CD4-positive, alpha-beta memory T cell (primary cell): Measurements from ENCODE around the gene ANKRD60. TPM values are rescaled to one million over a fixed set of nuclear protein-coding genes. Genes with fewer than 3 reads are reported as not detected.

Source experiments
- CTCF ChIA-PET: fragments of 350-600 bp; sonication (Branson Sonifier 250); formaldehyde crosslinking; loops from one replicate; lab custom pipeline; 2021; ENCODE audit warnings: inconsistent platforms; ENCODE audit not compliant: partially characterized antibody; lab: Charles Lee
- POLR2A ChIA-PET: fragments of 350-600 bp; sonication (Branson Sonifier 250); formaldehyde crosslinking; loops from one replicate; lab custom pipeline; 2021; ENCODE audit not compliant: partially characterized antibody; lab: Charles Lee
- DNase-seq, 5 donors: peaks; one replicate each; pipeline versions ENCODE4 v3.0.0 to v3.0.0-alpha.2; 2020 to 2022; ENCODE audit warnings: mixed read lengths in 1 of 5
- H3K27ac ChIP-seq: one replicate; pipeline ENCODE4 v1.7.0; 2013; ENCODE audit warnings: low read depth, low read length
- H3K27me3 ChIP-seq: 2 replicates; pipeline ENCODE4 v1.7.0; 2013; ENCODE audit warnings: mild to moderate bottlenecking, low read length, moderate library complexity; ENCODE audit not compliant: insufficient read depth
- H3K36me3 ChIP-seq: 2 replicates; pipeline ENCODE4 v1.7.0; 2013; ENCODE audit warnings: mild to moderate bottlenecking, low read length, moderate library complexity; ENCODE audit not compliant: insufficient read depth
- H3K4me1 ChIP-seq: 2 replicates; pipeline ENCODE4 v1.7.0; 2013; ENCODE audit warnings: mild to moderate bottlenecking, low read length, moderate library complexity; ENCODE audit not compliant: insufficient read depth
- H3K4me3 ChIP-seq, 2 donors: one replicate each; pipeline ENCODE4 v1.7.0; 2013; ENCODE audit warnings: low read length in 2 of 2, mild to moderate bottlenecking in 1 of 2
- H3K9me3 ChIP-seq, 2 donors: one replicate each; pipeline ENCODE4 v1.7.0; 2013; ENCODE audit warnings: low read length in 2 of 2, control low read depth in 1 of 2; ENCODE audit not compliant: control insufficient read depth in 1 of 2
- H3K27ac Mint-ChIP-seq, 7 donors: one replicate each; pipeline ENCODE4 v1.8.0; 2020 to 2021; ENCODE audit warnings: mixed read lengths in 7 of 7, mild to moderate bottlenecking in 6 of 7, inconsistent platforms in 3 of 7, moderate library complexity in 3 of 7
- H3K27me3 Mint-ChIP-seq, 2 donors: one replicate each; pipeline ENCODE4 v1.8.0; 2020 to 2021; ENCODE audit warnings: mixed read lengths in 2 of 2
- H3K36me3 Mint-ChIP-seq, 2 donors: one replicate each; pipeline ENCODE4 v1.8.0; 2020 to 2021; ENCODE audit warnings: mixed read lengths in 2 of 2, inconsistent platforms in 1 of 2, mild to moderate bottlenecking in 1 of 2
- H3K4me1 Mint-ChIP-seq, 4 donors: one replicate each; pipeline ENCODE4 v1.8.0; 2020 to 2021; ENCODE audit warnings: mixed read lengths in 4 of 4, mild to moderate bottlenecking in 1 of 4
- H3K4me3 Mint-ChIP-seq, 8 donors: one replicate each; pipeline ENCODE4 v1.8.0; 2020 to 2021; ENCODE audit warnings: mixed read lengths in 8 of 8, mild to moderate bottlenecking in 7 of 8, moderate library complexity in 6 of 8, inconsistent platforms in 3 of 8
- H3K9me3 Mint-ChIP-seq, 8 donors: one replicate each; pipeline ENCODE4 v1.8.0; 2020 to 2021; ENCODE audit warnings: mixed read lengths in 8 of 8, mild to moderate bottlenecking in 5 of 8, inconsistent platforms in 3 of 8, moderate library complexity in 1 of 8
- intact Hi-C: fragments of 100-400 bp; cut with micrococcal nuclease; formaldehyde crosslinking; loops from one replicate; pipeline ENCODE4 v1.15.1; 2023
- polyA plus RNA-seq, 2 donors: library from polyadenylated mRNA; unstranded; fragments of 300-500 nt; fragmentation: Illumina TruSeq; gene quantifications; one replicate each; pipeline ENCODE4 v1.2.3, GENCODE V29; 2021
- total RNA-seq, 2 experiments: library from RNA; stranded (reverse); gene quantifications; one replicate each; pipeline ENCODE4 v1.2.3, GENCODE V29; 2021

ANKRD60 gene
- total RNA-seq (not detected), polyA plus RNA-seq (not detected)

GRCh38 chr20:58228484-58229197 is at the start of gene ANKRD60:
Gene ANKRD60 (minus strand): TSS chr20:58228653. CDS start chr20:58228653, 0 bp downstream.
- peaks cover 5 to 20% (median 12%) of the 10 kb centered on the region in 4 donors for H3K4me1 Mint-ChIP-seq
- peak within 1 kb of the TSS; percentile 15 to 91 (median 71) for H3K27ac Mint-ChIP-seq
- ChIA-PET CTCF (no interaction called here), POLR2A (no interaction called here)
- Histone ChIP-seq H3K4me3 (no peak within 1 kb of the TSS), H3K4me1 (no peaks in the 10 kb centered on the region), H3K36me3 (no peaks in the 10 kb centered on the region), H3K27me3 (peaks cover 24% of the 10 kb centered on the region), H3K9me3 (no peaks in the 10 kb centered on the region), H3K27ac (no peak within 1 kb of the TSS)
- peaks cover 36 to 49% of the 10 kb centered on the region in 2 donors for H3K27me3 Mint-ChIP-seq
- peak; percentile 54 to 76 (median 65) for DNase-seq
- intact Hi-C loops, result no loop called here
- H3K36me3 Mint-ChIP-seq, result peaks cover 0 to 7% of the 10 kb centered on the region in 2 donors
- peak within 1 kb of the TSS; percentile 5 to 64 (median 44) for H3K4me3 Mint-ChIP-seq
- peaks cover 0 to 2% (median 0%) of the 10 kb centered on the region in 8 donors for H3K9me3 Mint-ChIP-seq

GRCh38 chr20:58277578-58278472 is 49.4 kb upstream of the ANKRD60 start:
- no peaks in the 10 kb centered on the region for H3K4me1 ChIP-seq
- CTCF ChIA-PET, result no interaction called here
- H3K27ac ChIP-seq, result no peak overlapping the region
- H3K27me3 ChIP-seq, result no peaks in the 10 kb centered on the region
- DNase-seq, result no peak
- Mint-ChIP-seq H3K27me3 (no peaks in the 10 kb centered on the region), H3K36me3 (peaks cover 4 to 26% of the 10 kb centered on the region in 2 donors), H3K9me3 (no peaks in the 10 kb centered on the region), H3K27ac (peak overlapping the region in 1 of 7 donors; percentile 46), H3K4me3 (no peak overlapping the region), H3K4me1 (peaks cover 2 to 15% (median 9%) of the 10 kb centered on the region in 4 donors)
- intact Hi-C loops, result no loop called here
- no peak overlapping the region for H3K4me3 ChIP-seq
- no peaks in the 10 kb centered on the region for H3K36me3 ChIP-seq
- no peaks in the 10 kb centered on the region for H3K9me3 ChIP-seq
- POLR2A ChIA-PET, result no interaction called here

- Histone ChIP-seq H3K9me3 (no peaks in the 10 kb centered on the region), H3K36me3 (no peaks in the 10 kb centered on the region), H3K27me3 (no peaks in the 10 kb centered on the region), H3K4me3 (no peak overlapping the region), H3K4me1 (no peaks in the 10 kb centered on the region), H3K27ac (no peak overlapping the region)
- ChIA-PET CTCF (no interaction called here), POLR2A (no interaction called here)
- Mint-ChIP-seq H3K36me3 (peaks cover 5 to 27% of the 10 kb centered on the region in 2 donors), H3K27ac (peak overlapping the region in 1 of 7 donors; percentile 46), H3K9me3 (no peaks in the 10 kb centered on the region), H3K4me1 (peaks cover 0 to 15% (median 5%) of the 10 kb centered on the region in 4 donors), H3K4me3 (no peak overlapping the region), H3K27me3 (no peaks in the 10 kb centered on the region)
- DNase-seq, result no peak
- intact Hi-C loops, result no loop called here
These were observed 48.7 kb upstream of the ANKRD60 start for GRCh38 chr20:58277107-58277506.

- Histone ChIP-seq H3K36me3 (no peaks in the 10 kb centered on the region), H3K4me1 (peaks cover 1% of the 10 kb centered on the region), H3K9me3 (no peaks in the 10 kb centered on the region), H3K27me3 (no peaks in the 10 kb centered on the region), H3K4me3 (no peak overlapping the region), H3K27ac (no peak overlapping the region)
- Mint-ChIP-seq H3K9me3 (no peaks in the 10 kb centered on the region), H3K27ac (peak overlapping the region in 1 of 7 donors; percentile 11), H3K4me3 (no peak overlapping the region), H3K27me3 (no peaks in the 10 kb centered on the region), H3K4me1 (peaks cover under 1 to 14% (median 7%) of the 10 kb centered on the region in 4 donors), H3K36me3 (peaks cover 13 to 33% of the 10 kb centered on the region in 2 donors)
- CTCF ChIA-PET, result no interaction called here
- POLR2A ChIA-PET, result no interaction called here
- no peak for DNase-seq
- intact Hi-C loops, result no loop called here
These were observed 45.9 kb upstream of the ANKRD60 start for GRCh38 chr20:58274384-58274783.

GRCh38 chr20:58271606-58272351 is 43.3 kb upstream of the ANKRD60 start:
- no peaks in the 10 kb centered on the region for H3K9me3 ChIP-seq
- CTCF ChIA-PET, result no interaction called here
- H3K4me1 ChIP-seq, result peaks cover 12% of the 10 kb centered on the region
- Mint-ChIP-seq H3K9me3 (no peaks in the 10 kb centered on the region), H3K27ac (peak overlapping the region in 1 of 7 donors; percentile 52), H3K36me3 (peaks cover 26 to 35% of the 10 kb centered on the region in 2 donors), H3K27me3 (no peaks in the 10 kb centered on the region), H3K4me1 (peaks cover 13 to 28% (median 22%) of the 10 kb centered on the region in 4 donors), H3K4me3 (no peak overlapping the region)
- no peaks in the 10 kb centered on the region for H3K36me3 ChIP-seq
- H3K27ac ChIP-seq, result no peak overlapping the region
- no peaks in the 10 kb centered on the region for H3K27me3 ChIP-seq
- DNase-seq, result no peak
- H3K4me3 ChIP-seq, result no peak overlapping the region
- intact Hi-C loops, result no loop called here
- POLR2A ChIA-PET, result no interaction called here

GRCh38 chr20:58268936-58269619 is 40.6 kb upstream of the ANKRD60 start:
- CTCF ChIA-PET, result interaction anchor here (0.8 kb wide), 1 partner anchor 31 kb away, joined by 3 read pairs; no protein-coding TSS in a partner anchor
- POLR2A ChIA-PET, result no interaction called here
- H3K27me3 Mint-ChIP-seq, result no peaks in the 10 kb centered on the region
- peaks cover 25 to 28% of the 10 kb centered on the region in 2 donors for H3K36me3 Mint-ChIP-seq
- no peak overlapping the region for H3K4me3 ChIP-seq
- no peaks in the 10 kb centered on the region for H3K27me3 ChIP-seq
- no peak for DNase-seq
- intact Hi-C loops, result no loop called here
- H3K4me1 ChIP-seq, result peaks cover 12% of the 10 kb centered on the region
- no peaks in the 10 kb centered on the region for H3K9me3 Mint-ChIP-seq
- H3K36me3 ChIP-seq, result no peaks in the 10 kb centered on the region
- H3K27ac ChIP-seq, result no peak overlapping the region
- peak overlapping the region in 5 of 7 donors; percentile 46 to 89 (median 78) for H3K27ac Mint-ChIP-seq
- no peaks in the 10 kb centered on the region for H3K9me3 ChIP-seq
- H3K4me1 Mint-ChIP-seq, result peaks cover 13 to 28% (median 19%) of the 10 kb centered on the region in 4 donors
- peak overlapping the region in 5 of 8 donors; percentile 16 to 59 (median 56) for H3K4me3 Mint-ChIP-seq
